HepG2 (cell line): ENCODE measurements around the gene TSPAN15. TPM values are rescaled to one million over a fixed set of nuclear protein-coding genes. Genes with fewer than 3 reads are reported as not detected.

Experiments
- CENPT ChIP-seq: sonication (generic); formaldehyde crosslinking; IDR thresholded peaks from 2 replicates; pipeline ENCODE4 v1.8.0; 2022; ENCODE audit warnings: low read depth, mild to moderate bottlenecking, moderate library complexity, missing genetic modification reagents
- ELF4 ChIP-seq: sonication (generic); formaldehyde crosslinking; IDR thresholded peaks from 2 replicates; pipeline ENCODE4 v1.5.0; 2020; ENCODE audit warnings: missing genetic modification reagents, mild to moderate bottlenecking, moderate library complexity, borderline replicate concordance
- GATAD1 ChIP-seq: IDR thresholded peaks from 2 replicates; pipeline ENCODE4 v1.6.1; 2016; ENCODE audit warnings: missing genetic modification reagents, missing compliant biosample characterization
- HMGXB3 ChIP-seq: sonication (generic); formaldehyde crosslinking; IDR thresholded peaks from 2 replicates; pipeline ENCODE4 v1.4.0; 2020; ENCODE audit warnings: missing genetic modification reagents, borderline replicate concordance
- HNF4A ChIP-seq: sonication (generic); formaldehyde crosslinking; IDR thresholded peaks from 2 replicates; pipeline ENCODE4 v1.4.0; 2020; ENCODE audit warnings: missing genetic modification reagents
- IRX3 ChIP-seq: sonication (generic); formaldehyde crosslinking; IDR thresholded peaks from 2 replicates; pipeline ENCODE4 v1.8.1; 2023; ENCODE audit warnings: mild to moderate bottlenecking, low read depth, missing genetic modification reagents, borderline replicate concordance
- MTERF4 ChIP-seq: sonication (generic); formaldehyde crosslinking; IDR thresholded peaks from 2 replicates; pipeline ENCODE4 v1.8.0; 2023; ENCODE audit warnings: mild to moderate bottlenecking, missing genetic modification reagents
- MYNN ChIP-seq: sonication (generic); formaldehyde crosslinking; IDR thresholded peaks from 2 replicates; pipeline ENCODE4 v1.4.0; 2020; ENCODE audit warnings: mild to moderate bottlenecking, low read depth, missing genetic modification reagents
- PTBP1 ChIP-seq: fragments of 200-400 bp; formaldehyde crosslinking; IDR thresholded peaks from 2 replicates; pipeline ENCODE4 v1.6.1; 2018; ENCODE audit warnings: low read length, low read depth; ENCODE audit not compliant: poor library complexity, severe bottlenecking
- SCMH1 ChIP-seq: sonication (generic); formaldehyde crosslinking; IDR thresholded peaks from 2 replicates; pipeline ENCODE4 v1.9.0; 2021; ENCODE audit warnings: missing genetic modification reagents, mild to moderate bottlenecking, borderline replicate concordance
- ZNF800 ChIP-seq: sonication (generic); formaldehyde crosslinking; IDR thresholded peaks from 2 replicates; pipeline ENCODE4 v1.4.0; 2020; ENCODE audit warnings: missing genetic modification reagents
- ZNF891 ChIP-seq: sonication (generic); formaldehyde crosslinking; IDR thresholded peaks from 2 replicates; pipeline ENCODE4 v1.5.0; 2020; ENCODE audit warnings: mild to moderate bottlenecking, missing genetic modification reagents
- polyA plus RNA-seq, 8 experiments: library from polyadenylated mRNA; depleted of rRNA in 3 of 8; stranded (reverse) in 7 of 8; unstranded in 1 of 8; fragments of >200 nt; fragmentation: Illumina TruSeq in 4 of 8; extraction: Trizol in 4 of 8; gene quantifications; 2 replicates each; pipeline versions ENCODE4 v1.2.1 to v1.2.3, GENCODE V29; 2011 to 2016; ENCODE audit warnings: low read depth in 4 of 8, missing spikeins in 1 of 8, mixed read lengths in 1 of 8; ENCODE audit not compliant: insufficient read depth in 1 of 8
- total RNA-seq, 5 experiments: library from RNA; depleted of rRNA; stranded (reverse); fragments of >200 nt; fragmentation: Illumina TruSeq; extraction: Trizol; gene quantifications; 2 replicates each; pipeline ENCODE4 v1.2.3, GENCODE V29; 2016; ENCODE audit warnings: low read depth in 1 of 5
- TF ChIP-seq, protein P1 (sequence below): sonication (generic); formaldehyde crosslinking; IDR thresholded peaks from 2 replicates; pipeline ENCODE4 v1.5.1; 2020; ENCODE audit warnings: missing genetic modification reagents, mild to moderate bottlenecking, borderline replicate concordance
- TF ChIP-seq, protein P2 (sequence below): sonication (generic); formaldehyde crosslinking; conservative IDR thresholded peaks from 2 replicates; pipeline ENCODE4 v1.8.0; 2022; ENCODE audit warnings: missing genetic modification reagents
- TF ChIP-seq, protein P3 (sequence below): IDR thresholded peaks from 2 replicates; pipeline ENCODE4 v1.6.1; 2016; ENCODE audit warnings: missing compliant biosample characterization, missing genetic modification reagents, borderline replicate concordance

TSPAN15 gene
- total and polyA plus RNA-seq, 2 of the 13 experiments (the other 11 are each of a cell fraction or from before 2014, with no cell fraction given) = 0.27 to 3.2 TPM

DNA sequence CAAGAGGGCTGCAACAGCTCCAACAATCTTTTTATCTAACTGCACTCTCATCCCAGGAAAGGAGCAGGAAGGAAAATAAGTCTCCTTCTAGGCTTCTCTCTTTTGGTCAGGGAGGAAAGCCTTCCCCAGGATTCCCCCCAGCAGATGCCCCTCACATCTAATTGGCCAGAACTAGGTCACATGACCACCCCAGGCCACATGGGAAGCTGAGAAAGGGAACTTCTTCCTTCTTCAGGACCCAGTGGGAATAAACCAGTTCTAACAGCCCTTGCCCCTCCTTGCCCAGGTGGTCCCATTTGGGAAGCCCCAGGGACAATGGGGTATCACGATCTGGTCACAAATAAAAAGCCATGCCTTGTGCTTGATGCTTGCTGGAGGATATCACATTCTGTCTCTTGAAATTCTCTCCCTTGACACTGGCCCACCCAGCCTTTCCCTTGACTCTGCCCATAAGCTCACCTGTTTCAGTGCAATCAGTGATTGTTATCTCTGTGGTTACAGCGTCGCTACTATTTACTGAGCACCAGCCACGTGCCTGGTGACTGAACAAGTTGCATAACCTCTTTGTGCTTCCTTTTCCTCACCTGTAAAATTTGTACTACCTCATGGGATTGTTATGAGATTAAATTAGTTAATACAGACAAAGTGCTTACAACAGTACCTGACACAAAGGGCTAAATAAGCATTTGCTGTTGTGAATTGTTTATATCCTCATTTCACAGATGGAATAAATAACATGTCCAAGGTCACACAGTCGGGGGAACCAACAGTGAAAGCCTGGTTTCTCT, 25.6 kb upstream of the TSPAN15 start (continued):
- no peak for TF ChIP-seq HMGXB3 (CRISPR knock-in tag)
- TF ChIP-seq ELF4 = no peak
- peak; percentile 61; the same call in 1 of the 2 replicates for TF ChIP-seq GATAD1
- TF ChIP-seq, protein P1, sequence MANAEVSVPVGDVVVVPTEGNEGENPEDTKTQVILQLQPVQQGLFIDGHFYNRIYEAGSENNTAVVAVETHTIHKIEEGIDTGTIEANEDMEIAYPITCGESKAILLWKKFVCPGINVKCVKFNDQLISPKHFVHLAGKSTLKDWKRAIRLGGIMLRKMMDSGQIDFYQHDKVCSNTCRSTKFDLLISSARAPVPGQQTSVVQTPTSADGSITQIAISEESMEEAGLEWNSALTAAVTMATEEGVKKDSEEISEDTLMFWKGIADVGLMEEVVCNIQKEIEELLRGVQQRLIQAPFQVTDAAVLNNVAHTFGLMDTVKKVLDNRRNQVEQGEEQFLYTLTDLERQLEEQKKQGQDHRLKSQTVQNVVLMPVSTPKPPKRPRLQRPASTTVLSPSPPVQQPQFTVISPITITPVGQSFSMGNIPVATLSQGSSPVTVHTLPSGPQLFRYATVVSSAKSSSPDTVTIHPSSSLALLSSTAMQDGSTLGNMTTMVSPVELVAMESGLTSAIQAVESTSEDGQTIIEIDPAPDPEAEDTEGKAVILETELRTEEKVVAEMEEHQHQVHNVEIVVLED (CRISPR knock-in tag) = no peak
- TF ChIP-seq MTERF4 = no peak
- TF ChIP-seq CENPT (CRISPR knock-in tag) = no peak
- no peak for TF ChIP-seq PTBP1
- TF ChIP-seq HNF4A = peak; percentile 63
- no peak for TF ChIP-seq MYNN (CRISPR knock-in tag)
- TF ChIP-seq IRX3 (CRISPR knock-in tag) = no peak
- no peak for TF ChIP-seq ZNF800
- no peak for TF ChIP-seq ZNF891 (CRISPR knock-in tag)
- TF ChIP-seq SCMH1 (CRISPR knock-in tag) = no peak
- TF ChIP-seq, protein P2, sequence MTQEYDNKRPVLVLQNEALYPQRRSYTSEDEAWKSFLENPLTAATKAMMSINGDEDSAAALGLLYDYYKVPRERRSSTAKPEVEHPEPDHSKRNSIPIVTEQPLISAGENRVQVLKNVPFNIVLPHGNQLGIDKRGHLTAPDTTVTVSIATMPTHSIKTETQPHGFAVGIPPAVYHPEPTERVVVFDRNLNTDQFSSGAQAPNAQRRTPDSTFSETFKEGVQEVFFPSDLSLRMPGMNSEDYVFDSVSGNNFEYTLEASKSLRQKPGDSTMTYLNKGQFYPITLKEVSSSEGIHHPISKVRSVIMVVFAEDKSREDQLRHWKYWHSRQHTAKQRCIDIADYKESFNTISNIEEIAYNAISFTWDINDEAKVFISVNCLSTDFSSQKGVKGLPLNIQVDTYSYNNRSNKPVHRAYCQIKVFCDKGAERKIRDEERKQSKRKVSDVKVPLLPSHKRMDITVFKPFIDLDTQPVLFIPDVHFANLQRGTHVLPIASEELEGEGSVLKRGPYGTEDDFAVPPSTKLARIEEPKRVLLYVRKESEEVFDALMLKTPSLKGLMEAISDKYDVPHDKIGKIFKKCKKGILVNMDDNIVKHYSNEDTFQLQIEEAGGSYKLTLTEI (CRISPR knock-in tag) = no peak
- TF ChIP-seq, protein P3, sequence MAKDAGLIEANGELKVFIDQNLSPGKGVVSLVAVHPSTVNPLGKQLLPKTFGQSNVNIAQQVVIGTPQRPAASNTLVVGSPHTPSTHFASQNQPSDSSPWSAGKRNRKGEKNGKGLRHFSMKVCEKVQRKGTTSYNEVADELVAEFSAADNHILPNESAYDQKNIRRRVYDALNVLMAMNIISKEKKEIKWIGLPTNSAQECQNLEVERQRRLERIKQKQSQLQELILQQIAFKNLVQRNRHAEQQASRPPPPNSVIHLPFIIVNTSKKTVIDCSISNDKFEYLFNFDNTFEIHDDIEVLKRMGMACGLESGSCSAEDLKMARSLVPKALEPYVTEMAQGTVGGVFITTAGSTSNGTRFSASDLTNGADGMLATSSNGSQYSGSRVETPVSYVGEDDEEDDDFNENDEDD (CRISPR knock-in tag) = peak; percentile 58; the same call in 1 of the 2 replicates
